Spleen (tissue), 11 donors: ENCODE data around the gene BAHD1. TPM values are rescaled to one million over a fixed set of nuclear protein-coding genes. Genes with fewer than 3 reads are reported as not detected.
A peak's percentile ranks its signal among the peaks of the same experiment; 100 is the strongest.

Experiments used
- DNase-seq: peaks from one replicate; pipeline ENCODE4 v3.0.0-alpha.2; 2020
- H3K27ac ChIP-seq, 8 donors: fragments of 200-600 bp; sonication (generic) in 7 of 8; 1 replicate in 4 of 8; 2 replicates in 4 of 8; pipeline versions ENCODE4 v1.5.0 to v1.8.0; 2016 to 2021; ENCODE audit warnings: inconsistent platforms in 4 of 8, mild to moderate bottlenecking in 4 of 8, moderate library complexity in 1 of 8
- H3K27me3 ChIP-seq, 7 donors: fragments of 200-600 bp; sonication (generic) in 6 of 7; replicated peaks in 1 of 7; 1 replicate in 4 of 7; 2 replicates in 3 of 7; pipeline versions ENCODE4 v1.5.0 to v1.8.0; 2016 to 2021; ENCODE audit warnings: inconsistent platforms in 3 of 7, mild to moderate bottlenecking in 1 of 7
- H3K36me3 ChIP-seq, 6 donors: fragments of 200-600 bp; sonication (generic) in 5 of 6; 1 replicate in 4 of 6; 2 replicates in 2 of 6; pipeline versions ENCODE4 v1.5.0 to v1.8.0; 2016 to 2021; ENCODE audit warnings: inconsistent platforms in 2 of 6
- H3K4me1 ChIP-seq, 6 donors: fragments of 200-600 bp; sonication (generic) in 5 of 6; 1 replicate in 3 of 6; 2 replicates in 3 of 6; pipeline versions ENCODE4 v1.5.0 to v1.8.0; 2016 to 2021; ENCODE audit warnings: inconsistent platforms in 3 of 6
- H3K4me3 ChIP-seq, 8 donors: fragments of 200-600 bp; sonication (generic) in 7 of 8; 1 replicate in 4 of 8; 2 replicates in 4 of 8; pipeline versions ENCODE4 v1.5.0 to v1.8.0; 2016 to 2021; ENCODE audit warnings: inconsistent platforms in 4 of 8, mild to moderate bottlenecking in 4 of 8, moderate library complexity in 2 of 8
- H3K9me3 ChIP-seq, 8 donors: fragments of 200-600 bp; sonication (generic) in 7 of 8; 1 replicate in 4 of 8; 2 replicates in 4 of 8; pipeline versions ENCODE4 v1.5.0 to v1.8.0; 2016 to 2021; ENCODE audit warnings: inconsistent platforms in 4 of 8
- POLR2A ChIP-seq, 3 donors: fragments of 450-650 bp; IDR thresholded peaks; one replicate each; pipeline ENCODE4 v1.5.1; 2017; ENCODE audit warnings: antibody characterized with exemption in 3 of 3, mild to moderate bottlenecking in 1 of 3
- POLR2AphosphoS5 ChIP-seq, 3 donors: sonication (generic); formaldehyde crosslinking; IDR thresholded peaks; one replicate each; pipeline ENCODE4 v1.5.1; 2017; ENCODE audit warnings: antibody characterized with exemption in 3 of 3
- WGBS, 5 donors: extraction: QIAGEN DNeasy Blood & Tissue Kit in 3 of 5; methylation state at CpG; one replicate each; pipeline versions ENCODE4 v1.1.5 to v1.1.7; 2013 to 2018; 5-methylcytosine and 5-hydroxymethylcytosine counted together
- intact Hi-C: fragments of 100-400 bp; cut with DNase I; formaldehyde crosslinking; loops from one replicate; pipeline ENCODE4 v1.15.0; 2023; ENCODE audit warnings: low total_unique reads
- polyA plus RNA-seq, 3 donors: library from polyadenylated mRNA; stranded (reverse); fragments of 200-250 nt; gene quantifications; one replicate each; pipeline ENCODE4 v1.2.1, GENCODE V29; 2013
- total RNA-seq, 7 donors: library from RNA; depleted of rRNA in 3 of 7; stranded (reverse); fragments of >200 nt in 3 of 7; fragmentation: NEBNext Ultra II Directional in 4 of 7; extraction: Animal tissue kit (Norgen Biotek cat#: 25700) in 4 of 7; gene quantifications; one replicate each; pipeline versions ENCODE4 v1.1.0 to v1.2.1, GENCODE V29; 2016 to 2021
- TF ChIP-seq, protein P1 (sequence below), 11 experiments: fragments of 200-600 bp in 7 of 11; fragments of 450-650 bp in 4 of 11; sonication (generic) in 4 of 11; IDR thresholded peaks in 8 of 11; conservative IDR thresholded peaks in 3 of 11; 1 replicate in 7 of 11; 2 replicates in 4 of 11; pipeline versions ENCODE4 v1.4.0 to v1.8.0; 2016 to 2021; ENCODE audit warnings: antibody characterized with exemption in 11 of 11, inconsistent platforms in 4 of 11, mild to moderate bottlenecking in 1 of 11
- donor health status: healthy with polysubstance abuse.
- donor health status: DM: no; HTN: no; CAD: no; lungs with moderate emphysema.
- donor health status: DM: no; HTN: no; CAD: no.
- donor health status: Bipolar disorder and iron deficiency.
- donor health status: healthy.
- donor health status: DM: no; HTN: no; CAD: no.
- donor health status: DM: yes; HTN: yes; CAD: no.

Gene BAHD1
- total and polyA plus RNA-seq, 10 donors, result 7.4 to 27.0 (median 20.2) TPM

DNA sequence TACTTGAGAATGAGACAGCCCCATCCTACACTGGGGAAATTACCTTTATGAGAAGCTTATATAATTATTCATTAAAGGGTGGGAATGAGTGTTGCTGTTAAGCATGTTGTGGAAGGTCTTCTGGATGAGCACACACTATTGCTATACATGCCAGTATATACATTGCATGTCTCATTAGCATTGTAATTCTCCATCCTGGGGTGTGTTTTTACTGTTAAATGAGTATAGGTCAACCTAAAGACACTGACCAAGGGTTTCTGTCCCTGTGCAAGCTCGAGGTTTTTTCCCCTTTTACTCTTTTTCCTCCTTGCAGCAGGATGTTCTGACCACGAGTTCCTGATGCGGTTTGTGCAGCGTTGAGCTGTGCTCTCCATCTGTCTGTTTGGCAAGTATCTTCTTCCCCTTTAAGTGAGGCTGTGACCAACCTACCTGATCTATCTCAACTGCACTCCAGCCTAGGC lies 42.3 kb upstream of the BAHD1 start:
- peak; percentile 82 for DNase-seq

DNA sequence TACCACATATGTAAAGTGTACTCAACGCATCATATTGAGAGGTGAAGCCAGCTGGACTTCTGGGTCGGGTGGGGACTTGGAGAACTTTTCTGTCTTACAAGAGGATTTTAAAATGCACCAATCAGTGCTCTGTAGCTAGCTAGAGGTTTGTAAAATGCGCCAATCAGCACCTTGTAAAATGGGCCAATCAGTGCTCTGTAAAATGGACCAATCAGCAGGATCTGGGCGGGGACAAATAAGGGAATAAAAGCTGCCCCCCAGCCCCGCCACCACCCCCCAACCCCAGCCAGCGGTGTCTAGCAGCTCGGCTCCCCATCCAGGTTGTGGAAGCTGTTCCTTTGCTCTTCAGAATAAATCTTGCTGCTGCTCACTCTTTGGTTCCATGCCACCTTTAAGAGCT lies 41.4 kb upstream of the BAHD1 start:
- Histone ChIP-seq H3K36me3 (peaks cover 0 to 8% (median 0%) of the 10 kb centered on the region in 6 donors), H3K4me3 (no peak overlapping the region), H3K9me3 (no peaks in the 10 kb centered on the region), H3K27ac (no peak overlapping the region), H3K4me1 (peaks cover 0 to 45% (median 20%) of the 10 kb centered on the region in 6 donors), H3K27me3 (no peaks in the 10 kb centered on the region)
- peak; percentile 16 for DNase-seq
- TF ChIP-seq, protein P1, sequence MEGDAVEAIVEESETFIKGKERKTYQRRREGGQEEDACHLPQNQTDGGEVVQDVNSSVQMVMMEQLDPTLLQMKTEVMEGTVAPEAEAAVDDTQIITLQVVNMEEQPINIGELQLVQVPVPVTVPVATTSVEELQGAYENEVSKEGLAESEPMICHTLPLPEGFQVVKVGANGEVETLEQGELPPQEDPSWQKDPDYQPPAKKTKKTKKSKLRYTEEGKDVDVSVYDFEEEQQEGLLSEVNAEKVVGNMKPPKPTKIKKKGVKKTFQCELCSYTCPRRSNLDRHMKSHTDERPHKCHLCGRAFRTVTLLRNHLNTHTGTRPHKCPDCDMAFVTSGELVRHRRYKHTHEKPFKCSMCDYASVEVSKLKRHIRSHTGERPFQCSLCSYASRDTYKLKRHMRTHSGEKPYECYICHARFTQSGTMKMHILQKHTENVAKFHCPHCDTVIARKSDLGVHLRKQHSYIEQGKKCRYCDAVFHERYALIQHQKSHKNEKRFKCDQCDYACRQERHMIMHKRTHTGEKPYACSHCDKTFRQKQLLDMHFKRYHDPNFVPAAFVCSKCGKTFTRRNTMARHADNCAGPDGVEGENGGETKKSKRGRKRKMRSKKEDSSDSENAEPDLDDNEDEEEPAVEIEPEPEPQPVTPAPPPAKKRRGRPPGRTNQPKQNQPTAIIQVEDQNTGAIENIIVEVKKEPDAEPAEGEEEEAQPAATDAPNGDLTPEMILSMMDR (IDR thresholded peaks at IDR 0.05 in 8 of 11, conservative IDR thresholded peaks at IDR 0.05 in 3 of 11), result no peak
- TF ChIP-seq POLR2AphosphoS5 (IDR thresholded peaks at IDR 0.05), result no peak
- no peak for TF ChIP-seq POLR2A (IDR thresholded peaks at IDR 0.05)
- intact Hi-C loops, result no loop called here
- 77 to 87% (median 85%) methylated on average over 7 of the region's 7 CpGs for WGBS, 5 donors

More for the DNA sequence above, 42.3 kb upstream of the BAHD1 start:
- Histone ChIP-seq H3K27me3 (no peaks in the 10 kb centered on the region), H3K4me1 (peaks cover 0 to 35% (median 19%) of the 10 kb centered on the region in 6 donors), H3K9me3 (no peaks in the 10 kb centered on the region), H3K36me3 (peaks cover 0 to 18% (median 4%) of the 10 kb centered on the region in 6 donors), H3K27ac (peak overlapping the region; percentile 19 to 70 (median 46)), H3K4me3 (peak overlapping the region in 1 of 8 donors; percentile 32)
- WGBS, 5 donors, result 13 to 37% (median 23%) methylated on average over 4 of the region's 4 CpGs
- TF ChIP-seq POLR2AphosphoS5 (IDR thresholded peaks at IDR 0.05), result peak in 1 of 3 donors; percentile 50
- no peak for TF ChIP-seq POLR2A (IDR thresholded peaks at IDR 0.05)
- TF ChIP-seq, protein P1 (IDR thresholded peaks at IDR 0.05 in 8 of 11, conservative IDR thresholded peaks at IDR 0.05 in 3 of 11), result no peak
- intact Hi-C loops, result no loop called here

DNA sequence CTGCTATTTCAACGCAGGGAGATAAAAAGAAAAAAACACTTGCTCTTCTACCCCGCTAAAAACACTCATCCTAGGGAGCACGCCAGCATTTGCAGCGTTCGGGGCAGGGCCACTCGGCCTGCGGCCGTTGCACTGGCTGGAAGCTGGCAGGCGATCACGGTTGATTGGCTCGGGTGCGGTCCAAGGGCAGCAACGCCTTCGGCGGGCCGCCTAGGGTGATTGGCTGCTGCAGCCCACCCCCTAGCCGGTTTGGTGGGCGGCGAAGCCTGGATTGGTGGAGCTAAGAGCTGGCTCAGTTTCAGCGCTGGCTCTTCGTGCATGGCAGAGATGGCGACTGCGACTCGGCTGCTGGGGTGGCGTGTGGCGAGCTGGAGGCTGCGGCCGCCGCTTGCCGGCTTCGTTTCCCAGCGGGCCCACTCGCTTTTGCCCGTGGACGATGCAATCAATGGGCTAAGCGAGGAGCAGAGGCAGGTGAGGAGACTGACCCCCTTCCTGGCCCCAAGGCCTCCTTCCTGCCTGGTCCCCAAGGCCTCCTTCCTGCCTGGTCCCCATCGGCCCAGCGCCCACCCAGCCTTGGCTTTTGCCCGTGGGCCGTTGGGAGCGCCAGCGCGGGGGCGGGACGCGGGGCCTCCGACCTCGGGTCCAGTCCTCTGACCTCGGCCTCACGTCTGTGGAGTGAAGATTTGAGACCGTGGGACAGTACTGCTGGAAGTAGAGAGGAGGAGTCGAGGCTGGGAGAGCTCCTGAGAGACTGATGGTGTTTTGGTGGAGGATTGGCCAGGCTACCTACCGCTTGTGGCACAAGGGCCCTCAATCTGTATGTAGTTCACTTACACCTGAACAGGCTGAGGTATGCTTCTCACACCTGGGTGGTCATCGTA lies 35.0 kb upstream of the BAHD1 start, which contains the start of gene IVD:
Gene IVD (plus strand): TSS at position 295 of the 881 bp plus-strand sequence. CDS start 33 bp downstream, at position 328.
- Histone ChIP-seq H3K9me3 (no peaks in the 10 kb centered on the region), H3K4me3 (peak within 1 kb of the TSS; percentile 78 to 93 (median 82)), H3K27me3 (no peaks in the 10 kb centered on the region), H3K4me1 (peaks cover 22 to 59% (median 32%) of the 10 kb centered on the region in 6 donors), H3K36me3 (peaks cover 0 to 33% (median 23%) of the 10 kb centered on the region in 6 donors), H3K27ac (peak within 1 kb of the TSS; percentile 38 to 88 (median 81))
- peak; percentile 97 for DNase-seq
- 0 to 2% (median 1%) methylated on average over 37 to 54 of the region's 54 CpGs for WGBS, 5 donors
- intact Hi-C loops, result no loop called here
- TF ChIP-seq POLR2AphosphoS5 (IDR thresholded peaks at IDR 0.05) (peak; percentile 87 to 93 (median 92)), POLR2A (IDR thresholded peaks at IDR 0.05) (peak in 1 of 3 donors; percentile 45)
- TF ChIP-seq, protein P1 (IDR thresholded peaks at IDR 0.05 in 8 of 11, conservative IDR thresholded peaks at IDR 0.05 in 3 of 11), result no peak
